Osteoblast (primary cell): ENCODE results near the gene AMN. TPM values are rescaled to one million over a fixed set of nuclear protein-coding genes. Genes with fewer than 3 reads are reported as not detected.

Experiments used
- DNase-seq: peaks from one replicate; pipeline ENCODE4 v3.0.0; 2011; ENCODE audit warnings: low spot score, mixed read lengths; ENCODE audit not compliant: insufficient read length; ENCODE audit errors: missing footprints
- H2AFZ ChIP-seq: 2 replicates; pipeline ENCODE4 v1.6.0; 2011; ENCODE audit warnings: mild to moderate bottlenecking, low read length
- H3K27ac ChIP-seq: 2 replicates; pipeline ENCODE4 v1.5.1; 2011; ENCODE audit warnings: mild to moderate bottlenecking, low read depth, low read length, moderate library complexity
- H3K27me3 ChIP-seq: 2 replicates; pipeline ENCODE4 v1.6.0; 2012; ENCODE audit warnings: mild to moderate bottlenecking, control low read depth, inconsistent platforms, low read length, moderate library complexity; ENCODE audit not compliant: insufficient read depth
- H3K36me3 ChIP-seq: 2 replicates; pipeline ENCODE4 v1.5.1; 2011; ENCODE audit warnings: mild to moderate bottlenecking, low read length, control low read depth, moderate library complexity; ENCODE audit not compliant: insufficient read depth
- H3K4me1 ChIP-seq: 2 replicates; pipeline ENCODE4 v1.5.1; 2011; ENCODE audit warnings: mild to moderate bottlenecking, low read length, control low read depth, moderate library complexity; ENCODE audit not compliant: insufficient read depth
- H3K4me2 ChIP-seq: 2 replicates; pipeline ENCODE4 v1.6.0; 2011; ENCODE audit warnings: mild to moderate bottlenecking, low read length; ENCODE audit not compliant: insufficient read depth
- H3K4me3 ChIP-seq: fragments of 200-600 bp; sonication (generic); 3 replicates; pipeline ENCODE4 v1.5.1; 2012; ENCODE audit warnings: mild to moderate bottlenecking, low read length, inconsistent platforms; ENCODE audit not compliant: insufficient read depth
- H3K79me2 ChIP-seq: 2 replicates; pipeline ENCODE4 v1.6.0; 2012; ENCODE audit warnings: mild to moderate bottlenecking, low read length, control low read depth, inconsistent platforms; ENCODE audit not compliant: insufficient read depth
- H3K9me3 ChIP-seq: 2 replicates; pipeline ENCODE4 v1.5.1; 2011; ENCODE audit warnings: low read depth, low read length, control low read depth
- H4K20me1 ChIP-seq: 2 replicates; pipeline ENCODE4 v1.6.0; 2012; ENCODE audit warnings: mild to moderate bottlenecking, low read length, control low read depth; ENCODE audit not compliant: insufficient read depth
- total RNA-seq: library from RNA; depleted of rRNA; stranded (reverse); fragments of >200 nt; gene quantifications from 2 replicates; pipeline ENCODE4 v1.2.3, GENCODE V29; 2012
- TF ChIP-seq, protein P1 (sequence below): IDR thresholded peaks from 2 replicates; pipeline ENCODE4 v1.5.1; 2011; ENCODE audit warnings: mild to moderate bottlenecking, low read depth, low read length, moderate library complexity; ENCODE audit errors: extremely low read depth

The AMN gene
- total RNA-seq, 1 donor, result under 0.01 TPM

DNA sequence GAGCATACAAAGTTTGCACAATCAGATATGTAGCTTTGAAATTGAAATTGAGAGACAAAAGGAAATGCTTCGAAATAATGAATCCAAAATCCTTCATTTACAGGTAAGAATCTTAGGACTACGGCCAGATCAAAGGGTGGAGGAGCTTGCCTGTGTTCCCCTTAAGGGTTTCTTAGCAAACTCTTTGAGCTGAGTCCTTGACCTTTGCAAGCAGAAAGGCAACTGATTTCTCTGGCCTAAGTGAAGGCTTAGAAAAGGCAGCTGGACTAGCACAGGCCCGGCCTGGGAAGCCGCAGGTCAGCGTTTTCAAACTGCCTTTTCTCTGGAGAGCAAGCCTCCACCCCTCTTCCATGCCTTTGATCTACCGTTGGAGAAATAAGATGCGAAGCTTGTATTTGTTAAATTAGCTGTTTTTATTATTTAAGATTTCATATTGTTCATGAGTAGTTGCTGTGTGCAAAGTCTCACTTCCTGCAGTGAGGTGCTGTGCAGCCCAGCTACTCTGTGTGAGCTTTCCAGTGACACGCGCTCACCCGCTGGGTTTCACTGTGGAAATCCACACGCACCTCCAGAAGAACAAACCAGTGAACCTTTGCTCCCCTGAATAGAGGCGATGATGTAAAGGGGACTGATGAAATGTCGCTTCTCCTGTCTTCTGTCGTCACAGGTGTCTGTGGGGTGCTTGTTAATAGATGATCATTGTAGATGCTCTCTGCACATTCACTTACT is 25.0 kb upstream of the AMN start:
- no peaks in the 10 kb centered on the region for H3K9me3 ChIP-seq
- TF ChIP-seq, protein P1, sequence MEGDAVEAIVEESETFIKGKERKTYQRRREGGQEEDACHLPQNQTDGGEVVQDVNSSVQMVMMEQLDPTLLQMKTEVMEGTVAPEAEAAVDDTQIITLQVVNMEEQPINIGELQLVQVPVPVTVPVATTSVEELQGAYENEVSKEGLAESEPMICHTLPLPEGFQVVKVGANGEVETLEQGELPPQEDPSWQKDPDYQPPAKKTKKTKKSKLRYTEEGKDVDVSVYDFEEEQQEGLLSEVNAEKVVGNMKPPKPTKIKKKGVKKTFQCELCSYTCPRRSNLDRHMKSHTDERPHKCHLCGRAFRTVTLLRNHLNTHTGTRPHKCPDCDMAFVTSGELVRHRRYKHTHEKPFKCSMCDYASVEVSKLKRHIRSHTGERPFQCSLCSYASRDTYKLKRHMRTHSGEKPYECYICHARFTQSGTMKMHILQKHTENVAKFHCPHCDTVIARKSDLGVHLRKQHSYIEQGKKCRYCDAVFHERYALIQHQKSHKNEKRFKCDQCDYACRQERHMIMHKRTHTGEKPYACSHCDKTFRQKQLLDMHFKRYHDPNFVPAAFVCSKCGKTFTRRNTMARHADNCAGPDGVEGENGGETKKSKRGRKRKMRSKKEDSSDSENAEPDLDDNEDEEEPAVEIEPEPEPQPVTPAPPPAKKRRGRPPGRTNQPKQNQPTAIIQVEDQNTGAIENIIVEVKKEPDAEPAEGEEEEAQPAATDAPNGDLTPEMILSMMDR, result no peak
- peak; percentile 38 for DNase-seq
- H3K79me2 ChIP-seq, result no peaks in the 10 kb centered on the region
- peaks cover 26% of the 10 kb centered on the region for H3K36me3 ChIP-seq
- peaks cover 12% of the 10 kb centered on the region for H3K4me1 ChIP-seq
- no peak overlapping the region for H2AFZ ChIP-seq
- no peaks in the 10 kb centered on the region for H3K27me3 ChIP-seq
- H4K20me1 ChIP-seq, result peaks cover 3% of the 10 kb centered on the region
- no peak overlapping the region for H3K27ac ChIP-seq
- H3K4me2 ChIP-seq, result no peak overlapping the region
- H3K4me3 ChIP-seq, result no peak overlapping the region

DNA sequence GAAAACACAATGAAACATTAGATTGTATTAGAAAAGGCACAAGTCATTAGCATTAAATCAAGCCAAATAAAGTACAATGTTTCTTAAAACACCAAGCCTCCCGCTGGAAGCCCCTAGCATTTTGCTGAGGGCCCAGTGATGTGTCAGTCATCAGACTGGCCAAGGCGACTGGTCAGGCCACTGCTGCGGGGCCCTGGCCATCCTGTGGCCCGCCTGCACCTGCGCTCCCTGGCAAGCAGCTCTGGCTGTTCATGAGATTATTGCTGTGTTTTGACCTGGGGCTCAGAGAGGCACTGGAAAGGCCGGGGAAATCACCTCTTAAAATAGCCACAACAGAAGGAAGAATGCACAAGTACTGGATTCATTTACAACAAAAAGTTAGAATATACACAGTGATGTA is 24.2 kb upstream of the AMN start:
- TF ChIP-seq, protein P1, result no peak
- Histone ChIP-seq H2AFZ (no peak overlapping the region), H3K4me2 (no peak overlapping the region), H3K9me3 (no peaks in the 10 kb centered on the region), H3K4me3 (no peak overlapping the region), H4K20me1 (peaks cover 3% of the 10 kb centered on the region), H3K27ac (no peak overlapping the region), H3K36me3 (peaks cover 26% of the 10 kb centered on the region), H3K4me1 (peaks cover 6% of the 10 kb centered on the region), H3K79me2 (no peaks in the 10 kb centered on the region), H3K27me3 (no peaks in the 10 kb centered on the region)
- peak; percentile 72 for DNase-seq

DNA sequence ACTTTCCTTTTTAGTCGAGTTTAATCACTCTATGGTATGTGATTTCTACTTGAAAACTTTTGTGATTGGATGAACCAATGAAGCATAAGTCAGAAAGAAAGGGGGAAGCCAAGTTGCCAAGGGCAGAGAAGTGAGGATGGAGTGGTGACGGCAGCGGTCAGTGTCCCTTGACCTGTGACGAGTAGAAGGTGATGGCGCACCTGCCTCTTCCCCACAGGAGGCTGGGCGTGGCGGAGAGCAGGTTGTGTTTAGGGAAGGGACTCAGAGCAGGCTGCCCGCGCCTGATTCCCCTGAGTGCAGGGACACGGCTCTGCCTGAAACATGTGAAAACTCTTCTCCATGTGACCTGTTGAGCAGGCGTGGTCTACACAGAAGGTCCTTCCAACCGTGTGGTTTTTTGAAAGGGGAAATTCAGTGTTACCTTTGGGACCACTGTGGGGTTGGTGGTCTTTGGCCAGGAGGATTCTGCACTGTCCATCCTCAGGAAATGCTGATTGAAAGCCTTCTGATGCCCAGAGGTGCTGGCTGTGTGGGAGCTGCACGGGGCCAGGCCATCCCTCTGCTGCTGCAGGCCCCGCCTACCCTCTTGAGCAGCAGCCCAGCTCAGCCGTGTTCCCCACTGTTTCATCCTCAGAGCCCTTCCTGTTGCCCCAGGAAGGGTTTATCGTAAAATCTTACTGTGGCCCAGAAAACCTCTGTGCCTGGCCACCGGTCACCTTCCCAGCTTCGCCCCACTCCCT is 23.5 kb upstream of the AMN start:
- Histone ChIP-seq H3K4me2 (no peak overlapping the region), H3K36me3 (peaks cover 27% of the 10 kb centered on the region), H2AFZ (no peak overlapping the region), H3K27ac (no peak overlapping the region), H3K79me2 (no peaks in the 10 kb centered on the region), H3K9me3 (no peaks in the 10 kb centered on the region), H3K4me1 (no peaks in the 10 kb centered on the region), H3K27me3 (no peaks in the 10 kb centered on the region), H4K20me1 (no peaks in the 10 kb centered on the region), H3K4me3 (no peak overlapping the region)
- TF ChIP-seq, protein P1, result no peak
- peak; percentile 58 for DNase-seq

DNA sequence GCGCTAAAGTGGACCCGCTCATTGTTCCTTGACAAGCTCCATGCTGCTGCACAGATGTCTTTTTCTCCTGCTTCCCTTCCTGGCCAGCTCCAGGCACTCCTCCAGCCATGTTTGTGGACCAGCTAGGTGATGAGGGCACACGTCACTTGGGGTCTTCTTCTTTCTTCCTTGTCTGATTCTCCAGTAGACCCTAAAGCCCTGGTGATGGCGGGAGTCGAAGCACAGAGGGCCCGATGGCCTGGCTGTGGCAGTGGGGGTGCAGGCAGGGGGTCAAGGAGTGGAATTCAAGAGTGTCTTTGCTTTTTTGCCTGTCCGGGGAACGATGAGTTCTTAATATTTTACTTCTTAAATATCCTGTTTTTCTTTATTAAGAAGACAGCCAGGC is 23.0 kb upstream of the AMN start:
- H3K36me3 ChIP-seq, result peaks cover 29% of the 10 kb centered on the region
- no peaks in the 10 kb centered on the region for H4K20me1 ChIP-seq
- no peak overlapping the region for H3K4me3 ChIP-seq
- H3K4me2 ChIP-seq, result no peak overlapping the region
- no peaks in the 10 kb centered on the region for H3K4me1 ChIP-seq
- H3K9me3 ChIP-seq, result no peaks in the 10 kb centered on the region
- no peaks in the 10 kb centered on the region for H3K79me2 ChIP-seq
- DNase-seq, result peak; percentile 45
- TF ChIP-seq, protein P1, result no peak
- H3K27me3 ChIP-seq, result no peaks in the 10 kb centered on the region
- H3K27ac ChIP-seq, result no peak overlapping the region
- H2AFZ ChIP-seq, result no peak overlapping the region
